GM21526 (cell line): ENCODE data around the gene TLCD3A.

Experiments used
- ATAC-seq: cut with Tn5 transposase; IDR thresholded peaks from one replicate; pipeline ENCODE4 v1.9.1; 2021; ENCODE audit warnings: moderate library complexity; ENCODE audit not compliant: unreplicated experiment, low FRiP score

Gene TLCD3A

DNA sequence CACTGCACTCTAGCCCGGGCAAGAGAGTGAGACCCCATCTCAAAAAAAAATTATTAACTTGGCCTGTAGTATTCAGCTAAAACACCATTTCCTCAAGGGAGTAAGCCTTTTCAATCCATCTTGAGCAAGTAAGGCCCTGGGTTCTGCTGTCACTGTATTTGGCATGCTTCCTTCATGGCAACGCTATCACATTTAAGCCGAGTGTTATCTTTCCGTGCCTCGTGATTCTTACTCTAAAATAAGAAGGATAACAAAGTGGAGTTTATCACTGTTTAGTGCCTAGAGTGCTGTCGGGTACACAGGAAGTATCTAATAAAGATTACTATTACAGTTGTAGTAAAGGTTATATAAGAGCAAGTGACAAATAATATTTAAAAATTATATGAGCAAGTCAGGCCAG lies 26.5 kb upstream of the TLCD3A start:
- no peak for ATAC-seq

GRCh38 chr17:708132-708531 lies 24.3 kb upstream of the TLCD3A start:
- no peak for ATAC-seq

- no peak for ATAC-seq
Observed at GRCh38 chr17:718075-718474, 14.3 kb upstream of the TLCD3A start.

DNA sequence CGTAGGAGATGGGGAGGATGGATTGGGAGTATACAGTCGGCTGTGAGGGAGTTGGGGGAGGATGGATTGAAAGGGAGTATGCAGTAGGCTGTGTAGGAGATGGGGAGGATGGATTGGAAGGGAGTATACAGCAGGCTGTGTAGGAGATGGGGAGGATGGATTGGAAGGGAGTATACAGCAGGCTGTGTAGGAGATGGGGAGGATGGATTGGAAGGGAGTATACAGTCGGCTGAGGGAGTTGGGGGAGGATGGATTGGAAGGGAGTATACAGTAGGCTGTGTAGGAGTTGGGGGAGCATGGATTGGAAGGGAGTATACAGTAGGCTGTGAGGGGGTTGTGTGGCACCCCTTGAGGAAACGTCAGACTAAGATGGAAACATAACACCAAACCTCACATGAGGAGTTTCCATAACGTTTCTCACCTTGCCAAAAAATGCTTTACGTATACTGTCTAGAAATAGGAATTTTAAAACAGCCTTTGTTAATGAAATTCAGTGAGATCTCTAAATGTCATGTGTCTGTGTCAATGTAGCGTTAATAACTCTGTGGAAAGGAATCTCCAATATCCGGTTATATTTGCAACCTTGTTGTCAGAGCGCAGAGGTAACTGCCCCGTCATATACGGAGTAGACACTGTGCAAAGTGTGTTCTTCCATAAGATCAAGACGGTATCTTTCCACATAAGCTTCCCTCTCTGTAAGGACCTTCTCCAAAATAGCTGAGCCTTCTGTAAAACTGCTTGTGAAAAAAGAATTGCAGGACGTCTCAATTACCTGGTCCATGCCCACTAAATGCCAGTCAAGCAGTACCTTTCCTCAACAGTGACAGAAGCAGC lies 11.5 kb upstream of the TLCD3A start:
- no peak for ATAC-seq

- no peak for ATAC-seq
Observed at GRCh38 chr17:721540-721937, 10.9 kb upstream of the TLCD3A start.

- no peak for ATAC-seq
Observed at GRCh38 chr17:725084-725483, 7.3 kb upstream of the TLCD3A start.

DNA sequence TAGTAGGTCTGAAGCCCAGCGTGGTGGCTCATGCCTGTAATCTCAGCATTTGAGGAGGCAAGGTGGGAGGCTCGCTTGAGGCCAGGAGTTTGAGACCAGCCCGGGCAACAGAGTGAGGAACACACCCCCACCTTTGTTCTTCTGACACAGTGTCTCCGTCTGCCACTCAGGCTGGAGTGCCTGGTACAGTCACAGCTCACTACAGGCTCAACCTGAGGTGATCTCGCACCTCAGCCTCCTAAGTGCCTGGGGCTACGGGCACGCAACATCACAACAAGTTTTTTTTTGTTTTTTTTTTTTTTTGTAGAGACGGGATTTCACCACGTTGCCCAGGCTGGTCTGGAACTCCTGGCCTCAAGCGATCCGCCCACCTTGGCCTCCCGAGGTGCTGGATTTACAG lies 6.7 kb upstream of the TLCD3A start:
- ATAC-seq = no peak

- no peak for ATAC-seq
Observed at GRCh38 chr17:726271-726919, 6.0 kb upstream of the TLCD3A start.

- no peak for ATAC-seq
Observed at GRCh38 chr17:728911-729310, 3.5 kb upstream of the TLCD3A start.

DNA sequence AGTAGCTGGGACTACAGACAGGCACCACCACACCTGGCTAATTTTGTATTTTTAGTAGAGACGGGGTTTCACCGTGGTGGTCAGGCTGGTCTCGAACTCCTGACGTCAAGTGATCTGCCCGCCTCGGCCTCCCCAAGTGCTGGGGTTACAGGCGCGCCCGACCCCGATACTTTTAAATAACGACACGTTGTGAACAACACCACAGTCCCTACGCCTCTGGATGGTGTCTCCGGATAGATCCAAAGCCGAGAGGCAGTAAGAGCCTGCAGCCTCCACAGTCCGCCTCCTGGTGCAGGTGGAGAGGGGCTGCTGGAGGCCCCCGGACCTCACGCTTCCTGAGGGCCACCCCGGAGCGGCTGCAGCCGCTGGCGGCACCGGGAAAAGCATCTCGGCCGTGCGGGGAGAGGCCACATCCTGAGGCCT lies 741 bp upstream of the TLCD3A start:
- ATAC-seq = no peak

DNA sequence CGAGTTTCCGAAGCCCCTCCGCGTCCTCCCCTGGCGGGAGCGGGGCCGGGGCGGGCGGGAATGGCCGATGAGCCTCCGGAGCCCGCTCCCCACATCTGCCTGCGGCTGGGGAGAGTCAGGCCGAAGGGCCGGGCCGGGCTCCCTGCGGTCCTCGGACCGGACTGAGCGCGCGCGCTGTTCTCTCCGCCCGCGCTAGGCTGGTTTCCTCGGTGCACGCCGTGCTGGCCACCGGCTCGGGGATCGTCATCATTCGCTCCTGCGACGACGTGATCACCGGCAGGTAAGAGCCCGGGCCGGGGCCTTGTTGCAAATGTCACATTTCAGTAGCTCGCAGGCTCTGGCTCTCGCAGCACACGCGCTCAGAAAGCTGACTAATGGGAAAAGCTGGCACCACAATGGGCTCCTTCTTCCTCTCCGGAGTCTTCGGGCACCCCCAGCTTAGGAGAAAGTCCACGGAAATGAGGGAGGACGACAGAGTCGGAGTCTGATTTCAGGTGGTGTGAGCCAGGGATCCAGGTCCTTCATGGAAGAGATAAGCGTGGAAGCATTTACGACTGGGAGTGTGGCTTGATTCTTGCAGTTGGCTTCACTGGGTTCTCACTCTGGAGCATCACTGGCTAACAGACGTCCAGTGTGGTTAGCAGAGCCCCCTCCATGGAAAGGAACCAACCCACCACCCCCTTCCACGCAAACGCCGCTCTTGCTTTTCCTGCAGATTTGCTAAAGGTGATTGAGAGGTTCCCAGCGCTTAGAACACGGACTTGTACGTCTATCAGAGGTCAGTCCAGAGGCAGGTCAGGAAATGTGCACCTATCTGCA lies 715 bp downstream of the TLCD3A start:
- no peak for ATAC-seq

GRCh38 chr17:733743-734142 lies 1.3 kb downstream of the TLCD3A start:
- no peak for ATAC-seq

- ATAC-seq = no peak
Observed at GRCh38 chr17:737561-738113, 5.2 kb downstream of the TLCD3A start.

GRCh38 chr17:740240-741017 lies 8.0 kb downstream of the TLCD3A start:
- ATAC-seq = no peak

DNA sequence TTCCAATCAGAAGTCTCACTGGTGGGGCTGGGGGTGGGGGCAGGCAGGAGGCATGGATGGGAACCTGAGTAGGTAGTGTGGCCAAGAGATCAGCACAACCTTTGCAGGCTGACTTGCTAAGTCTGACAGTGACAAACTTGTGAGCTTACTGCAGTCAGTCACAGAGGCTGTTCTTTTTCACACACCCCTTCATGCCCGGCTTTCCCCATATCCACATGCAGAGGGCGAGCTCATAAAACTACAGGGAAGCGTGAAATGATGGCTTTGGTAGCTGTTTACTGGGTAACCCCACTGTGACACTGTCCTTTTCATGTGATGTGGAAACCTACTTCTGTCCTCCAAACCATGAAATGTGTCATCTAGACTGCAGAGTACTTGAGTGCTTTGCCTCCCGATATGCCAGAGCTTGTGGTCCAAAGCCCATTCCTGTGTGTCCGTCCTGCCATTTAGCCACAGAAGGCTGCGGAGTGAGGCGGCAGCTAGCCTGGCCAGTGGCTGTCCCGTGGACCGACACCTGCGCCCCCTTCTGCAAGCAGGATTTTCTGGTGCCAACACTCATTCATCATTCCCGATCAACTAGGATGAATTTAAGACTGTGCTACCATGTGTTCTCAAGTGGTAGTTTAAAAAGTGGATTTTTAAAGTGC lies 9.9 kb downstream of the TLCD3A start:
- no peak for ATAC-seq

DNA sequence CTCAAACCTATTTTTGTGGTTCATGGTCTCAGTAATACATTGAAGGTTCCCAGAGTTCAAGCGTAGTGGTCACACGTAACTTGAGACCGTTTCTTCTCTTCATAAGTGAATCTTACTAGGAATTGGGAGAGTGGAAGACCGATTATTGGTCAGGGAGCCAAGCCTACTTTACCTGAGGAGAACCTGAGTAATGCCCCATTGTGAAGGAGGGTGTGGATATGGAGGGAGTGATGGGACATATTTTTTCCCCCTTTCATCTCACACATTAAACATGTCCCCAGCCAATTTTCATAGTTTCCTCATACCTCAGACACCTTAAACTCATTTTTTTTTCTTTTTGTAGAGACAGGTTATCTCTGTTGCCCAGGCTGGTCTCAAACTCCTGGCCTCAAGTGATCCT lies 10.7 kb downstream of the TLCD3A start:
- no peak for ATAC-seq

- no peak for ATAC-seq
Observed at GRCh38 chr17:744937-745336, 12.5 kb downstream of the TLCD3A start.

- no peak for ATAC-seq
Observed at GRCh38 chr17:745406-745805, 13.0 kb downstream of the TLCD3A start.

DNA sequence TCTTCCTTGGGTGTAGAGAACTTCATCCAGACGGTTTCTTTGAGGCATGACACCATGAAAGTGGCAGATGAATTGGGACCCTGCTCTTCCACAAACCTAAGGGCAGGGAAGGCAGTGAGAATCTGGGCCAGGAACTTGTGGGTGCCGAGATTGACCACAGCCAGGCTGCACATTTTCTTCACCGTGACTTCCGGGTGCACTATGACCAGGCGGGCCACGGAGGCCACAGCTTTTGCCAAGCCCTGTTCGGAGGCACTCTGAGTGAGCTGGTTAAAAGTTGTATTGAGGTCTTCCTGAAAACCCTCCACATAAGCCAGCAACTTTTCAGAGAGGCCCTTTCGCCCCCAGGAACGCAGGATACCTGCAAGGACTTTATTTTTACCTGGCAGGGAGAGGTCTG lies 13.8 kb downstream of the TLCD3A start:
- no peak for ATAC-seq
